ENCODE measurements around the gene FGGY. TPM values are rescaled to one million over a fixed set of nuclear protein-coding genes. Genes with fewer than 3 reads are reported as not detected.

The FGGY gene
- total RNA-seq, 1 experiment from 2014 or later = 14.6 TPM

- Histone ChIP-seq H2BK5ac (ENCODE audit: insufficient read length, low read length) (no peak overlapping the region), H2BK12ac (ENCODE audit: insufficient read length, low read depth, low read length) (no peak overlapping the region), H3K4me1 (ENCODE audit: insufficient read depth, low read length) (no peaks in the 10 kb centered on the region), H3K79me1 (ENCODE audit: insufficient read depth, low read depth, low read length, poor library complexity, severe bottlenecking) (no peaks in the 10 kb centered on the region), H3K4me2 (ENCODE audit: insufficient read depth, insufficient read length, low read length) (no peak overlapping the region), H3K56ac (ENCODE audit: insufficient read length, low read depth, low read length) (no peak overlapping the region), H3K9me3 (ENCODE audit: control insufficient read depth, low read depth, low read length) (no peaks in the 10 kb centered on the region), H3K9ac (ENCODE audit: extremely low read depth, insufficient read length, low read length) (no peak overlapping the region), H2BK120ac (ENCODE audit: low read depth, low read length, poor library complexity, severe bottlenecking) (no peak overlapping the region), H4K8ac (replicated peaks; ENCODE audit: insufficient read length, low read depth, low read length) (no peak overlapping the region), H2AFZ (ENCODE audit: low read length) (no peak overlapping the region), H4K5ac (ENCODE audit: insufficient read length, low read depth, low read length) (no peak overlapping the region), H3K23ac (ENCODE audit: insufficient read length, low read depth, low read length) (no peak overlapping the region), H2BK15ac (ENCODE audit: low read depth, low read length) (no peak overlapping the region), H3K4ac (ENCODE audit: low read depth, low read length) (no peak overlapping the region), H3K14ac (ENCODE audit: insufficient read depth, low read length) (no peak overlapping the region), H3K27ac (ENCODE audit: insufficient read length, low read depth, low read length) (no peak overlapping the region), H3K79me2 (ENCODE audit: insufficient read depth, low read length) (no peaks in the 10 kb centered on the region), H3K18ac (ENCODE audit: insufficient read length, low read depth, low read length) (no peak overlapping the region), H4K20me1 (ENCODE audit: control insufficient read depth, insufficient read depth, insufficient read length) (no peaks in the 10 kb centered on the region), H3T11ph (ENCODE audit: low read length) (no peak overlapping the region), H2AK5ac (ENCODE audit: insufficient read length, low read length) (no peak overlapping the region), H2BK20ac (ENCODE audit: low read depth, low read length, poor library complexity, severe bottlenecking) (no peak overlapping the region), H3K23me2 (ENCODE audit: insufficient read length, low read depth, low read length, poor library complexity, severe bottlenecking) (no peaks in the 10 kb centered on the region), H3K27me3 (ENCODE audit: insufficient read depth, low read length) (no peaks in the 10 kb centered on the region), H4K91ac (ENCODE audit: insufficient read length, low read depth, low read length) (no peak overlapping the region)
- no peak for DNase-seq
- H3K27ac Mint-ChIP-seq = no peak overlapping the region; a peak in 1 of 7 replicates
- no peak overlapping the region for H3K4me3 Mint-ChIP-seq
- H3K27me3 Mint-ChIP-seq (ENCODE audit: low read depth) = no peaks in the 10 kb centered on the region; the same call in 1 of the 2 replicates
- H3K4me1 Mint-ChIP-seq = peaks cover 12 to 18% of the 10 kb centered on the region in 2 experiments
- no peak for TF ChIP-seq CTCF (conservative IDR thresholded peaks at IDR 0.05)
- no peaks in the 10 kb centered on the region for H3K9me3 Mint-ChIP-seq
- WGBS (ENCODE audit: extremely low coverage, insufficient read length, low lambda C conversion rate) = no CpG with 5 or more reads among the region's 9 CpGs
- no peaks in the 10 kb centered on the region for H3K36me3 Mint-ChIP-seq (ENCODE audit: insufficient read depth in 1 of 3, low read depth in 3 of 3)
Observed at GRCh38 chr1:59766227-59766855, 469.4 kb downstream of the FGGY start.
